Immature natural killer cell (primary cell): ENCODE results near the gene ANO2. TPM values are rescaled to one million over a fixed set of nuclear protein-coding genes. Genes with fewer than 3 reads are reported as not detected.

Source experiments
- DNase-seq, 3 donors: peaks; one replicate each; pipeline ENCODE4 v3.0.0; 2022; ENCODE audit warnings: mixed read lengths in 1 of 3
- H3K27ac Mint-ChIP-seq, 6 donors: one replicate each; pipeline ENCODE4 v1.8.0; 2020; ENCODE audit warnings: mixed read lengths in 6 of 6, mild to moderate bottlenecking in 5 of 6, inconsistent platforms in 4 of 6, moderate library complexity in 3 of 6
- H3K27me3 Mint-ChIP-seq, 3 donors: one replicate each; pipeline ENCODE4 v1.8.0; 2020 to 2021; ENCODE audit warnings: low read depth in 3 of 3, mild to moderate bottlenecking in 3 of 3, mixed read lengths in 3 of 3, moderate library complexity in 3 of 3, inconsistent platforms in 1 of 3
- H3K36me3 Mint-ChIP-seq, 3 donors: one replicate each; pipeline ENCODE4 v1.8.0; 2020; ENCODE audit warnings: mixed read lengths in 3 of 3, inconsistent platforms in 2 of 3, mild to moderate bottlenecking in 2 of 3
- H3K4me1 Mint-ChIP-seq, 2 donors: one replicate each; pipeline ENCODE4 v1.8.0; 2020; ENCODE audit warnings: inconsistent platforms in 2 of 2, mild to moderate bottlenecking in 2 of 2, mixed read lengths in 2 of 2, moderate library complexity in 1 of 2
- H3K4me3 Mint-ChIP-seq, 5 donors: one replicate each; pipeline ENCODE4 v1.8.0; 2020; ENCODE audit warnings: mild to moderate bottlenecking in 5 of 5, mixed read lengths in 5 of 5, inconsistent platforms in 3 of 5, moderate library complexity in 3 of 5
- H3K9me3 Mint-ChIP-seq, 6 donors: one replicate each; pipeline ENCODE4 v1.8.0; 2020; ENCODE audit warnings: mild to moderate bottlenecking in 6 of 6, mixed read lengths in 6 of 6, inconsistent platforms in 4 of 6, moderate library complexity in 3 of 6
- polyA plus RNA-seq, 3 donors: library from polyadenylated mRNA; unstranded; fragments of 300-500 nt; fragmentation: Illumina TruSeq; gene quantifications; one replicate each; pipeline ENCODE4 v1.2.3, GENCODE V29; 2021

ANO2 gene
- polyA plus RNA-seq, 3 donors from 2014 or later: not detected

- Mint-ChIP-seq H3K4me3 (no peak overlapping the region), H3K27ac (no peak overlapping the region), H3K4me1 (no peaks in the 10 kb centered on the region), H3K9me3 (peaks cover 0 to 1% (median 0%) of the 10 kb centered on the region in 6 donors), H3K27me3 (peaks cover 2 to 7% (median 5%) of the 10 kb centered on the region in 3 donors), H3K36me3 (no peaks in the 10 kb centered on the region)
- no peak for DNase-seq
These were observed 379.0 kb downstream of the ANO2 start for GRCh38 chr12:5565933-5566599.

- no peaks in the 10 kb centered on the region for H3K36me3 Mint-ChIP-seq
- H3K9me3 Mint-ChIP-seq: peaks cover 0 to 1% (median 0%) of the 10 kb centered on the region in 6 donors
- H3K27me3 Mint-ChIP-seq: peaks cover 3 to 8% (median 4%) of the 10 kb centered on the region in 3 donors
- no peak overlapping the region for H3K4me3 Mint-ChIP-seq
- no peak overlapping the region for H3K27ac Mint-ChIP-seq
- no peaks in the 10 kb centered on the region for H3K4me1 Mint-ChIP-seq
- no peak for DNase-seq
These were observed 382.5 kb downstream of the ANO2 start for GRCh38 chr12:5562581-5562980.

- Mint-ChIP-seq H3K36me3 (no peaks in the 10 kb centered on the region), H3K4me1 (no peaks in the 10 kb centered on the region), H3K4me3 (no peak overlapping the region), H3K27ac (no peak overlapping the region), H3K9me3 (peaks cover 0 to 1% (median 0%) of the 10 kb centered on the region in 6 donors), H3K27me3 (peaks cover 3 to 5% (median 4%) of the 10 kb centered on the region in 3 donors)
- no peak for DNase-seq
These were observed 383.2 kb downstream of the ANO2 start for GRCh38 chr12:5561846-5562245.

GRCh38 chr12:5561057-5561456 is 384.0 kb downstream of the ANO2 start:
- Mint-ChIP-seq H3K4me3 (no peak overlapping the region), H3K27ac (no peak overlapping the region), H3K9me3 (peaks cover 0 to 3% (median 0%) of the 10 kb centered on the region in 6 donors), H3K27me3 (peaks cover 3 to 10% (median 4%) of the 10 kb centered on the region in 3 donors), H3K36me3 (no peaks in the 10 kb centered on the region), H3K4me1 (no peaks in the 10 kb centered on the region)
- no peak for DNase-seq

GRCh38 chr12:5560265-5560664 is 384.8 kb downstream of the ANO2 start:
- no peaks in the 10 kb centered on the region for H3K36me3 Mint-ChIP-seq
- no peak overlapping the region for H3K27ac Mint-ChIP-seq
- no peaks in the 10 kb centered on the region for H3K4me1 Mint-ChIP-seq
- peaks cover 3 to 10% (median 4%) of the 10 kb centered on the region in 3 donors for H3K27me3 Mint-ChIP-seq
- H3K4me3 Mint-ChIP-seq: no peak overlapping the region
- DNase-seq: no peak
- H3K9me3 Mint-ChIP-seq: peaks cover 0 to 3% (median 0%) of the 10 kb centered on the region in 6 donors

GRCh38 chr12:5557906-5558305 is 387.2 kb downstream of the ANO2 start:
- DNase-seq: no peak
- Mint-ChIP-seq H3K4me1 (no peaks in the 10 kb centered on the region), H3K27me3 (peaks cover 4 to 7% (median 4%) of the 10 kb centered on the region in 3 donors), H3K36me3 (no peaks in the 10 kb centered on the region), H3K9me3 (peaks cover 0 to 2% (median 0%) of the 10 kb centered on the region in 6 donors), H3K4me3 (no peak overlapping the region), H3K27ac (no peak overlapping the region)

GRCh38 chr12:5556946-5557673 is 387.9 kb downstream of the ANO2 start:
- peaks cover 4 to 9% (median 4%) of the 10 kb centered on the region in 3 donors for H3K27me3 Mint-ChIP-seq
- H3K4me3 Mint-ChIP-seq: no peak overlapping the region
- H3K36me3 Mint-ChIP-seq: no peaks in the 10 kb centered on the region
- H3K27ac Mint-ChIP-seq: no peak overlapping the region
- no peaks in the 10 kb centered on the region for H3K4me1 Mint-ChIP-seq
- H3K9me3 Mint-ChIP-seq: peaks cover 0 to 2% (median 0%) of the 10 kb centered on the region in 6 donors
- no peak for DNase-seq

GRCh38 chr12:5556033-5556614 is 388.9 kb downstream of the ANO2 start:
- Mint-ChIP-seq H3K9me3 (peaks cover 0 to 2% (median 0%) of the 10 kb centered on the region in 6 donors), H3K27ac (no peak overlapping the region), H3K36me3 (no peaks in the 10 kb centered on the region), H3K4me3 (no peak overlapping the region), H3K27me3 (peaks cover 4 to 9% (median 9%) of the 10 kb centered on the region in 3 donors), H3K4me1 (no peaks in the 10 kb centered on the region)
- DNase-seq: no peak

GRCh38 chr12:5554711-5555110 is 390.3 kb downstream of the ANO2 start:
- no peak overlapping the region for H3K27ac Mint-ChIP-seq
- peaks cover 0 to 2% (median 0%) of the 10 kb centered on the region in 6 donors for H3K9me3 Mint-ChIP-seq
- H3K4me3 Mint-ChIP-seq: no peak overlapping the region
- H3K36me3 Mint-ChIP-seq: no peaks in the 10 kb centered on the region
- H3K4me1 Mint-ChIP-seq: no peaks in the 10 kb centered on the region
- H3K27me3 Mint-ChIP-seq: peaks cover 4 to 8% (median 6%) of the 10 kb centered on the region in 3 donors
- DNase-seq: no peak

GRCh38 chr12:5549011-5549410 is 396.0 kb downstream of the ANO2 start:
- Mint-ChIP-seq H3K9me3 (peaks cover 0 to 11% (median 0%) of the 10 kb centered on the region in 6 donors), H3K36me3 (no peaks in the 10 kb centered on the region), H3K27ac (no peak overlapping the region), H3K4me1 (no peaks in the 10 kb centered on the region), H3K4me3 (no peak overlapping the region), H3K27me3 (peaks cover 3 to 10% (median 6%) of the 10 kb centered on the region in 3 donors)
- no peak for DNase-seq

GRCh38 chr12:5548152-5548943 is 396.7 kb downstream of the ANO2 start:
- DNase-seq: no peak
- no peaks in the 10 kb centered on the region for H3K4me1 Mint-ChIP-seq
- H3K9me3 Mint-ChIP-seq: peaks cover 0 to 17% (median 5%) of the 10 kb centered on the region in 6 donors
- H3K27me3 Mint-ChIP-seq: peaks cover 3 to 12% (median 6%) of the 10 kb centered on the region in 3 donors
- no peak overlapping the region for H3K4me3 Mint-ChIP-seq
- H3K36me3 Mint-ChIP-seq: no peaks in the 10 kb centered on the region
- no peak overlapping the region for H3K27ac Mint-ChIP-seq

GRCh38 chr12:5546616-5547015 is 398.4 kb downstream of the ANO2 start:
- H3K9me3 Mint-ChIP-seq: peaks cover 3 to 18% (median 8%) of the 10 kb centered on the region in 6 donors
- H3K27ac Mint-ChIP-seq: no peak overlapping the region
- no peak for DNase-seq
- H3K4me1 Mint-ChIP-seq: no peaks in the 10 kb centered on the region
- peaks cover 3 to 10% (median 6%) of the 10 kb centered on the region in 3 donors for H3K27me3 Mint-ChIP-seq
- no peak overlapping the region for H3K4me3 Mint-ChIP-seq
- H3K36me3 Mint-ChIP-seq: no peaks in the 10 kb centered on the region

GRCh38 chr12:5537771-5538170 is 407.3 kb downstream of the ANO2 start:
- Mint-ChIP-seq H3K4me3 (no peak overlapping the region), H3K9me3 (peaks cover 0 to 10% (median 1%) of the 10 kb centered on the region in 6 donors), H3K36me3 (no peaks in the 10 kb centered on the region), H3K27ac (no peak overlapping the region), H3K27me3 (peaks cover 4 to 14% (median 11%) of the 10 kb centered on the region in 3 donors), H3K4me1 (no peaks in the 10 kb centered on the region)
- DNase-seq: no peak
